NB4 (cell line): ENCODE measurements around the gene GALM.

Experiments used
- DNase-seq: peaks from one replicate; pipeline ENCODE4 v3.0.0; 2010; ENCODE audit warnings: low read depth
- H3K4me3 ChIP-seq: one replicate; pipeline ENCODE4 v1.5.1; 2011; ENCODE audit warnings: mild to moderate bottlenecking, low read depth, low read length, moderate library complexity
- CTCF ChIP-seq: IDR thresholded peaks from one replicate; pipeline ENCODE4 v1.5.1; 2012; ENCODE audit warnings: low read depth, low read length
- MAX ChIP-seq: IDR thresholded peaks from 2 replicates; pipeline ENCODE4 v1.6.1; 2011; ENCODE audit warnings: low read depth, low read length
- MYC ChIP-seq: IDR thresholded peaks from 2 replicates; pipeline ENCODE4 v1.6.1; 2011; ENCODE audit warnings: low read depth, low read length
- POLR2A ChIP-seq: IDR thresholded peaks from 2 replicates; pipeline ENCODE4 v1.6.1; 2011; ENCODE audit warnings: mild to moderate bottlenecking; ENCODE audit not compliant: insufficient read length; ENCODE audit errors: extremely low read depth

The GALM gene

GRCh38 chr2:38626326-38627035 is 39.4 kb upstream of the GALM start:
- DNase-seq, result peak; percentile 78
- no peak overlapping the region for H3K4me3 ChIP-seq
- TF ChIP-seq POLR2A (no peak), CTCF (no peak), MYC (no peak), MAX (no peak)

- no peak for DNase-seq
- TF ChIP-seq POLR2A (no peak), MAX (no peak), MYC (no peak), CTCF (no peak)
- no peak overlapping the region for H3K4me3 ChIP-seq
Measured at GRCh38 chr2:38627391-38627790, 38.5 kb upstream of the GALM start.

GRCh38 chr2:38629684-38630083 is 36.2 kb upstream of the GALM start:
- H3K4me3 ChIP-seq, result no peak overlapping the region
- DNase-seq, result no peak
- TF ChIP-seq POLR2A (no peak), MYC (no peak), MAX (no peak), CTCF (no peak)

- DNase-seq, result no peak
- H3K4me3 ChIP-seq, result no peak overlapping the region
- TF ChIP-seq CTCF (no peak), MAX (no peak), POLR2A (no peak), MYC (no peak)
Measured at GRCh38 chr2:38631976-38632375, 33.9 kb upstream of the GALM start.

GRCh38 chr2:38632980-38633379 is 32.9 kb upstream of the GALM start:
- TF ChIP-seq MAX (no peak), CTCF (no peak), POLR2A (no peak), MYC (no peak)
- no peak for DNase-seq

More at GRCh38 chr2:38632980-38633379, 32.9 kb upstream of the GALM start:
- no peak overlapping the region for H3K4me3 ChIP-seq
